ENCODE measurements around the gene SEMA6A.

GRCh38 chr5:116467465-116467843 lies 107.2 kb downstream of the SEMA6A start:
- TF ChIP-seq MYNN (IDR thresholded peaks at IDR 0.05) (no peak), MYNN (CRISPR knock-in tag; IDR thresholded peaks at IDR 0.05) (no peak), KDM1A (IDR thresholded peaks at IDR 0.05) (no peak), STAT5A (IDR thresholded peaks at IDR 0.05; ENCODE audit: borderline replicate concordance, low read length) (no peak), PHB (CRISPR knock-in tag; IDR thresholded peaks at IDR 0.05) (no peak)

Data from K562 (cell line).